ENCODE measurements around the gene AFG1L.

Gene AFG1L

GRCh38 chr6:108568551-108569305 is 273.9 kb downstream of the AFG1L start:
- Histone ChIP-seq H3K9ac (ENCODE audit: insufficient read length) (no peak overlapping the region), H3K27ac (no peak overlapping the region), H3K9me3 (ENCODE audit: low read depth, low read length) (no peaks in the 10 kb centered on the region), H3K36me3 (ENCODE audit: insufficient read depth, low read length) (peaks cover 49% of the 10 kb centered on the region), H3K4me3 (no peak overlapping the region)
- no peak for DNase-seq (ENCODE audit: low read depth, low spot score)
- TF ChIP-seq POLR2AphosphoS5 (IDR thresholded peaks at IDR 0.05; ENCODE audit: borderline replicate concordance, low read depth, low read length) (no peak), FOXP2 (optimal IDR thresholded peaks at IDR 0.05; ENCODE audit: control extremely low read depth, extremely low read length, insufficient read depth) (no peak)

GRCh38 chr6:108570517-108570916 is 275.7 kb downstream of the AFG1L start:
- Histone ChIP-seq H3K9ac (ENCODE audit: insufficient read length) (no peak overlapping the region), H3K36me3 (ENCODE audit: insufficient read depth, low read length) (peaks cover 49% of the 10 kb centered on the region), H3K4me3 (no peak overlapping the region), H3K27ac (no peak overlapping the region), H3K9me3 (ENCODE audit: low read depth, low read length) (no peaks in the 10 kb centered on the region)
- TF ChIP-seq FOXP2 (optimal IDR thresholded peaks at IDR 0.05; ENCODE audit: control extremely low read depth, extremely low read length, insufficient read depth), result no peak
- no peak for TF ChIP-seq EZH2 (IDR thresholded peaks at IDR 0.05)
- TF ChIP-seq POLR2AphosphoS5 (IDR thresholded peaks at IDR 0.05; ENCODE audit: borderline replicate concordance, low read depth, low read length), result no peak
- DNase-seq (ENCODE audit: low read depth, low spot score), result no peak

GRCh38 chr6:108574457-108575141 is 279.7 kb downstream of the AFG1L start:
- peaks cover 37% of the 10 kb centered on the region for H3K36me3 ChIP-seq (ENCODE audit: insufficient read depth, low read length)
- H3K27ac ChIP-seq, result 0 out of 2 replicates have a peak overlapping the region, but pooled peaks have one; percentile 12
- no peak for DNase-seq (ENCODE audit: low read depth, low spot score)
- H3K9me3 ChIP-seq (ENCODE audit: low read depth, low read length), result no peaks in the 10 kb centered on the region
- H3K9ac ChIP-seq (ENCODE audit: insufficient read length), result no peak overlapping the region
- TF ChIP-seq EZH2 (IDR thresholded peaks at IDR 0.05), result no peak
- no peak for TF ChIP-seq FOXP2 (optimal IDR thresholded peaks at IDR 0.05; ENCODE audit: control extremely low read depth, extremely low read length, insufficient read depth)
- no peak for TF ChIP-seq POLR2AphosphoS5 (IDR thresholded peaks at IDR 0.05; ENCODE audit: borderline replicate concordance, low read depth, low read length)
- H3K4me3 ChIP-seq, result no peak overlapping the region
